C4-2B (cell line): Measurements from ENCODE around the gene PTPRT.

ENCODE experiments used
- ZFX ChIP-seq: fragments of 450-650 bp; IDR thresholded peaks from 2 replicates; pipeline ENCODE4 v1.6.1; 2017
- TF ChIP-seq, protein P1 (sequence below): fragments of 450-650 bp; conservative IDR thresholded peaks from 2 replicates; pipeline ENCODE4 v1.5.1; 2017; ENCODE audit warnings: mild to moderate bottlenecking

DNA sequence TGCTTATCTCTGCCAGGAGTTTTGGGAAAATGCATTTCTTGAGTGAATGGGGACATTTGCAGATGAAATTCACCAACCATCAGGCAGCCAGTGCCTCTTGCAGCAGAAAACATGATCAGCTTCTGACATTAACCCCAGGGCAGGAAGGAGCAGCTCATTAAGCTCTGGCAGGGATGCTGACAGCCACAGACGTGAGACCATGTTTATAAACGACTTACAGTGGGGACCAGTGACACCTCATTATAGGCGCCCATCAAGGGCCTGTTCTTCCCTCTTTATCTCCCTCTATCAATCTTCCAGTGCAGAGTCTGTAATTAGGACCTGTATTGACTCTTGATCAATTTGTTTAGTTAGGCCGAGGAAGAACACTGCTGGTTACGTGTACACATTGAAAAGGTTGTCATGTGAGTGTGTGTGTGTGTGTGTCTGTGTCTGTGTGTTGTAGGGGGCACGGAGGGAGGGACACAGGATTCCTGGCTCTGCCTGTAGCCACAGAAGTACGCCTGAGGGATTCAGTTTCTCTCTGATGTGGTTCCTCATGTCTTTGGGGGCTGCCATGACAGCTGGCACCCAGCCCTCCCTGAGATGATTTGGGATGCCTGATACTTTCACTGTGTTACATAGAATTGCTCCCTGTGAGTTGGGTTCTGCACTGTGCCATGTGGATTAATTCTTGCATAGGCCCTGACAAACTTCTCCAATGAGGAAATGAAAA is 1143.2 kb downstream of the PTPRT start:
- TF ChIP-seq, protein P1, sequence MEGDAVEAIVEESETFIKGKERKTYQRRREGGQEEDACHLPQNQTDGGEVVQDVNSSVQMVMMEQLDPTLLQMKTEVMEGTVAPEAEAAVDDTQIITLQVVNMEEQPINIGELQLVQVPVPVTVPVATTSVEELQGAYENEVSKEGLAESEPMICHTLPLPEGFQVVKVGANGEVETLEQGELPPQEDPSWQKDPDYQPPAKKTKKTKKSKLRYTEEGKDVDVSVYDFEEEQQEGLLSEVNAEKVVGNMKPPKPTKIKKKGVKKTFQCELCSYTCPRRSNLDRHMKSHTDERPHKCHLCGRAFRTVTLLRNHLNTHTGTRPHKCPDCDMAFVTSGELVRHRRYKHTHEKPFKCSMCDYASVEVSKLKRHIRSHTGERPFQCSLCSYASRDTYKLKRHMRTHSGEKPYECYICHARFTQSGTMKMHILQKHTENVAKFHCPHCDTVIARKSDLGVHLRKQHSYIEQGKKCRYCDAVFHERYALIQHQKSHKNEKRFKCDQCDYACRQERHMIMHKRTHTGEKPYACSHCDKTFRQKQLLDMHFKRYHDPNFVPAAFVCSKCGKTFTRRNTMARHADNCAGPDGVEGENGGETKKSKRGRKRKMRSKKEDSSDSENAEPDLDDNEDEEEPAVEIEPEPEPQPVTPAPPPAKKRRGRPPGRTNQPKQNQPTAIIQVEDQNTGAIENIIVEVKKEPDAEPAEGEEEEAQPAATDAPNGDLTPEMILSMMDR, result no peak
- no peak for TF ChIP-seq ZFX
